Measurements from ENCODE around the gene MTMR11.

Gene MTMR11

GRCh38 chr1:149885339-149886120, 51.1 kb downstream of the MTMR11 start:
- peak; percentile 56 for DNase-seq (ENCODE audit: extremely low spot score)
- POLR2A ChIA-PET: interaction anchor here (0.6 to 3.4 kb wide), 12 partner anchors 8 to 1824 kb away, joined by 3 to 29 read pairs (median 6); partner anchors contain the start of genes BOLA1 and OTUD7B
- CTCF ChIA-PET: interaction anchor here (1.0 to 3.7 kb wide), 4 partner anchors 184 to 302 kb away, joined by 3 to 18 read pairs (median 10); no protein-coding TSS in a partner anchor
- TF ChIP-seq CTCF (IDR thresholded peaks at IDR 0.05; ENCODE audit: control extremely low read depth, extremely low read depth, low read depth, missing control alignments): no peak

GRCh38 chr1:149884433-149885338, 52.0 kb downstream of the MTMR11 start:
- CTCF ChIA-PET: interaction anchor here (1.0 to 2.1 kb wide), 2 partner anchors 184 to 302 kb away, joined by 3 to 14 read pairs; no protein-coding TSS in a partner anchor
- DNase-seq (ENCODE audit: extremely low spot score): no peak
- TF ChIP-seq CTCF (IDR thresholded peaks at IDR 0.05; ENCODE audit: control extremely low read depth, extremely low read depth, low read depth, missing control alignments): no peak
- POLR2A ChIA-PET: interaction anchor here (0.6 to 3.4 kb wide), 4 partner anchors 7 to 1824 kb away, joined by 3 to 29 read pairs (median 6); no protein-coding TSS in a partner anchor

GRCh38 chr1:149883598-149884247, 53.0 kb downstream of the MTMR11 start:
- CTCF ChIA-PET: interaction anchor here (2.1 kb wide), 1 partner anchor 303 kb away, joined by 14 read pairs; no protein-coding TSS in a partner anchor
- TF ChIP-seq CTCF (IDR thresholded peaks at IDR 0.05; ENCODE audit: control extremely low read depth, extremely low read depth, low read depth, missing control alignments): no peak
- no peak for DNase-seq (ENCODE audit: extremely low spot score)
- POLR2A ChIA-PET: no interaction called here

GRCh38 chr1:149881876-149882275, 54.8 kb downstream of the MTMR11 start:
- POLR2A ChIA-PET: no interaction called here
- no peak for TF ChIP-seq CTCF (IDR thresholded peaks at IDR 0.05; ENCODE audit: control extremely low read depth, extremely low read depth, low read depth, missing control alignments)
- no peak for DNase-seq (ENCODE audit: extremely low spot score)
- CTCF ChIA-PET: no interaction called here

- no peak for TF ChIP-seq CTCF (IDR thresholded peaks at IDR 0.05; ENCODE audit: control extremely low read depth, extremely low read depth, low read depth, missing control alignments)
- DNase-seq (ENCODE audit: extremely low spot score): no peak
- ChIA-PET POLR2A (no interaction called here), CTCF (no interaction called here)
Measured at GRCh38 chr1:149879556-149879955, 57.1 kb downstream of the MTMR11 start.
